GM23338 (cell line): ENCODE measurements around the gene CDK7. TPM values are rescaled to one million over a fixed set of nuclear protein-coding genes. Genes with fewer than 3 reads are reported as not detected.

Experiments
- ATAC-seq: fragments of 200-7000 bp; cut with Tn5 transposase; 3 replicates; pipeline ENCODE4 v1.9.1; 2020
- DNase-seq: peaks from one replicate; pipeline ENCODE4 v3.0.0-alpha.2; 2015; ENCODE audit warnings: low spot score
- H2AFZ ChIP-seq: fragments of 200-600 bp; sonication (generic); 2 replicates; pipeline ENCODE4 v1.8.0; 2016; ENCODE audit warnings: antibody characterized with exemption, mild to moderate bottlenecking, moderate library complexity
- H3F3A ChIP-seq: fragments of 200-600 bp; sonication (generic); replicated peaks from 2 replicates; pipeline ENCODE4 v1.8.0; 2017; ENCODE audit warnings: antibody characterized with exemption, mixed run types, low read depth
- H3K27ac ChIP-seq: fragments of 200-600 bp; sonication (generic); 2 replicates; pipeline ENCODE4 v1.6.1; 2016; ENCODE audit warnings: low read depth
- H3K27me3 ChIP-seq: fragments of 200-600 bp; sonication (generic); 2 replicates; pipeline ENCODE4 v1.8.0; 2016; ENCODE audit warnings: mild to moderate bottlenecking, mixed run types, moderate library complexity; ENCODE audit not compliant: insufficient read depth
- H3K36me3 ChIP-seq: fragments of 200-600 bp; sonication (generic); 2 replicates; pipeline ENCODE4 v1.8.0; 2016; ENCODE audit warnings: mild to moderate bottlenecking; ENCODE audit not compliant: insufficient read depth
- H3K4me1 ChIP-seq: fragments of 200-600 bp; sonication (generic); 2 replicates; pipeline ENCODE4 v1.8.0; 2016; ENCODE audit warnings: mild to moderate bottlenecking, moderate library complexity; ENCODE audit not compliant: insufficient read depth
- H3K4me2 ChIP-seq: fragments of 200-600 bp; sonication (generic); 2 replicates; pipeline ENCODE4 v1.7.1; 2017; ENCODE audit warnings: mixed run types
- H3K4me3 ChIP-seq: fragments of 200-600 bp; sonication (generic); 2 replicates; pipeline ENCODE4 v1.6.1; 2016; ENCODE audit warnings: mixed run types
- H3K79me2 ChIP-seq: fragments of 200-600 bp; sonication (generic); replicated peaks from 2 replicates; pipeline ENCODE4 v1.8.0; 2017; ENCODE audit warnings: mild to moderate bottlenecking; ENCODE audit not compliant: insufficient read depth
- H3K9me2 ChIP-seq: fragments of 200-600 bp; sonication (generic); 2 replicates; pipeline ENCODE4 v1.8.0; 2017; ENCODE audit not compliant: insufficient read depth
- H4K20me1 ChIP-seq: fragments of 200-600 bp; sonication (generic); replicated peaks from 2 replicates; pipeline ENCODE4 v1.8.0; 2017; ENCODE audit warnings: mild to moderate bottlenecking; ENCODE audit not compliant: insufficient read depth
- H3K27ac Mint-ChIP-seq: 2 replicates; pipeline ENCODE4 v1.8.0; 2020; ENCODE audit warnings: inconsistent platforms, mild to moderate bottlenecking, moderate library complexity, mixed read lengths
- H3K27me3 Mint-ChIP-seq: 3 replicates; pipeline ENCODE4 v1.8.0; 2022; ENCODE audit warnings: low read depth, mild to moderate bottlenecking, moderate library complexity, mixed read lengths, inconsistent platforms; ENCODE audit not compliant: insufficient read depth, poor library complexity
- H3K36me3 Mint-ChIP-seq: 3 replicates; pipeline ENCODE4 v1.8.0; 2021; ENCODE audit warnings: low read depth, mild to moderate bottlenecking, inconsistent platforms, moderate library complexity, mixed read lengths
- H3K4me1 Mint-ChIP-seq: 3 replicates; pipeline ENCODE4 v1.8.0; 2020; ENCODE audit warnings: mild to moderate bottlenecking, inconsistent platforms, mixed read lengths
- H3K4me3 Mint-ChIP-seq: 3 replicates; pipeline ENCODE4 v1.8.0; 2021; ENCODE audit warnings: moderate library complexity, mild to moderate bottlenecking, inconsistent platforms, mixed read lengths
- H3K9me3 Mint-ChIP-seq: 3 replicates; pipeline ENCODE4 v1.8.0; 2020; ENCODE audit warnings: moderate library complexity, mild to moderate bottlenecking, inconsistent platforms, mixed read lengths
- CREB1 ChIP-seq: fragments of 250-450 bp; sonication (Bioruptor Pico); IDR thresholded peaks from 2 replicates; pipeline ENCODE4 v1.5.0; 2020; ENCODE audit warnings: low read depth, mild to moderate bottlenecking, moderate library complexity
- ETS1 ChIP-seq: IDR thresholded peaks from 2 replicates; pipeline ENCODE4 v1.6.1; 2016; ENCODE audit warnings: antibody characterized with exemption
- EZH2 ChIP-seq: fragments of 200-600 bp; sonication (generic); IDR thresholded peaks from one replicate; pipeline ENCODE4 v1.8.0; 2017; ENCODE audit warnings: antibody characterized with exemption, mild to moderate bottlenecking, low read depth; ENCODE audit not compliant: unreplicated experiment
- EZH2phosphoT487 ChIP-seq: fragments of 200-600 bp; sonication (generic); IDR thresholded peaks from one replicate; pipeline ENCODE4 v1.8.1; 2018; ENCODE audit warnings: antibody characterized with exemption; ENCODE audit not compliant: unreplicated experiment
- JUNB ChIP-seq: IDR thresholded peaks from one replicate; pipeline ENCODE4 v1.6.1; 2016; ENCODE audit warnings: antibody characterized with exemption; ENCODE audit not compliant: unreplicated experiment
- NANOG ChIP-seq: IDR thresholded peaks from 2 replicates; pipeline ENCODE4 v1.6.1; 2016; ENCODE audit warnings: antibody characterized with exemption, borderline replicate concordance
- POLR2AphosphoS5 ChIP-seq: IDR thresholded peaks from 2 replicates; pipeline ENCODE4 v1.6.1; 2016; ENCODE audit warnings: antibody characterized with exemption, low read depth
- REST ChIP-seq: IDR thresholded peaks from one replicate; pipeline ENCODE4 v1.6.1; 2018; ENCODE audit warnings: antibody characterized with exemption; ENCODE audit not compliant: unreplicated experiment
- STAT1 ChIP-seq: IDR thresholded peaks from one replicate; pipeline ENCODE4 v1.6.1; 2016; ENCODE audit warnings: antibody characterized with exemption; ENCODE audit not compliant: unreplicated experiment
- ZNF114 ChIP-seq: fragments of 250-450 bp; sonication (Bioruptor Pico); IDR thresholded peaks from 2 replicates; pipeline ENCODE4 v1.5.0; 2020; ENCODE audit warnings: mild to moderate bottlenecking, moderate library complexity
- ZNF331 ChIP-seq: fragments of 250-450 bp; sonication (Bioruptor Pico); IDR thresholded peaks from 2 replicates; pipeline ENCODE4 v1.5.0; 2020; ENCODE audit warnings: low read depth, mild to moderate bottlenecking, moderate library complexity
- polyA plus RNA-seq: library from polyadenylated mRNA; unstranded; fragments of >200 nt; fragmentation: Nextera tagmentation; extraction: Ambion mirVana; gene quantifications from 2 replicates; pipeline ENCODE4 v1.2.1, GENCODE V29; 2016
- total RNA-seq: library from RNA; depleted of rRNA; stranded (reverse); fragments of >200 nt; shearing (Covaris generic); gene quantifications from 2 replicates; pipeline ENCODE4 v1.2.3, GENCODE V29; 2014
- TF ChIP-seq, protein P1 (sequence below): fragments of 250-450 bp; sonication (Bioruptor Pico); IDR thresholded peaks from 2 replicates; pipeline ENCODE4 v1.5.0; 2020; ENCODE audit warnings: mild to moderate bottlenecking, moderate library complexity
- TF ChIP-seq, protein P2 (sequence below), 2 experiments: fragments of 200-600 bp in 1 of 2; sonication (generic) in 1 of 2; conservative IDR thresholded peaks; 2 replicates each; pipeline versions ENCODE4 v1.5.1 to v1.6.1; 2016 to 2017; ENCODE audit warnings: antibody characterized with exemption in 2 of 2, low read depth in 2 of 2, mild to moderate bottlenecking in 2 of 2, moderate library complexity in 1 of 2

The CDK7 gene
- total and polyA plus RNA-seq, 2 experiments from 2014 or later, result 78.4 to 80.7 TPM

DNA sequence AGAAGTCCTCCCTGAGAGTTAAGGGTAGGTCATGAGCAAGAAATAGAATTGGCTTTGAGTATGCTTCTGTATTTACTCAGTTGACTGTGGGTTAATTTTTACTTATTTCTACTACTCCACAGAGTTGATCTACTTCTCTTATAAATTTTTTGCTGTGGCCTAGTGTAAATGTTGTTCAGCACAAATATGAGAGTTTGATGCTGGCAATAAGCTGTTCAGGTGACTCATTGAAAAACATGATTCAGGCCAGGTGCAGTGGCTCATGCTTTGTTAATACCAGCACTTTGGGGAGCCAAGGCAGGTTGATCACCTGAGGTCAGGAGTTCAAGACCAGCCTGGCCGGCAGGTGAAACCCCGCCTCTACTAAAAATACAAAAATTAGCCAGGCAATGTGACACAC, 4.5 kb upstream of the CDK7 start:
- Histone ChIP-seq H4K20me1 (no peaks in the 10 kb centered on the region), H3K27me3 (no peaks in the 10 kb centered on the region), H3K27ac (no peak overlapping the region), H3K4me2 (no peak overlapping the region), H2AFZ (no peak overlapping the region), H3K79me2 (peaks cover 3% of the 10 kb centered on the region), H3K4me1 (no peaks in the 10 kb centered on the region), H3K9me2 (no peaks in the 10 kb centered on the region), H3K36me3 (peaks cover 25% of the 10 kb centered on the region; the same call in 1 of the 2 replicates), H3F3A (no peaks in the 10 kb centered on the region), H3K4me3 (no peak overlapping the region)
- Mint-ChIP-seq H3K36me3 (peaks cover 13% of the 10 kb centered on the region; the same call in 2 of the 3 replicates), H3K9me3 (no peaks in the 10 kb centered on the region), H3K27ac (no peak overlapping the region), H3K4me3 (no peak overlapping the region), H3K4me1 (peaks cover 5% of the 10 kb centered on the region; the same call in 2 of the 3 replicates), H3K27me3 (peaks cover 7% of the 10 kb centered on the region)
- ATAC-seq (no peak), DNase-seq (no peak)
- TF ChIP-seq ZNF331 (no peak), JUNB (no peak), ZNF114 (CRISPR knock-in tag) (no peak), POLR2AphosphoS5 (no peak), ETS1 (no peak), NANOG (no peak), REST (no peak), CREB1 (CRISPR knock-in tag) (no peak), EZH2phosphoT487 (no peak), STAT1 (no peak), EZH2 (no peak)
- TF ChIP-seq, protein P1, sequence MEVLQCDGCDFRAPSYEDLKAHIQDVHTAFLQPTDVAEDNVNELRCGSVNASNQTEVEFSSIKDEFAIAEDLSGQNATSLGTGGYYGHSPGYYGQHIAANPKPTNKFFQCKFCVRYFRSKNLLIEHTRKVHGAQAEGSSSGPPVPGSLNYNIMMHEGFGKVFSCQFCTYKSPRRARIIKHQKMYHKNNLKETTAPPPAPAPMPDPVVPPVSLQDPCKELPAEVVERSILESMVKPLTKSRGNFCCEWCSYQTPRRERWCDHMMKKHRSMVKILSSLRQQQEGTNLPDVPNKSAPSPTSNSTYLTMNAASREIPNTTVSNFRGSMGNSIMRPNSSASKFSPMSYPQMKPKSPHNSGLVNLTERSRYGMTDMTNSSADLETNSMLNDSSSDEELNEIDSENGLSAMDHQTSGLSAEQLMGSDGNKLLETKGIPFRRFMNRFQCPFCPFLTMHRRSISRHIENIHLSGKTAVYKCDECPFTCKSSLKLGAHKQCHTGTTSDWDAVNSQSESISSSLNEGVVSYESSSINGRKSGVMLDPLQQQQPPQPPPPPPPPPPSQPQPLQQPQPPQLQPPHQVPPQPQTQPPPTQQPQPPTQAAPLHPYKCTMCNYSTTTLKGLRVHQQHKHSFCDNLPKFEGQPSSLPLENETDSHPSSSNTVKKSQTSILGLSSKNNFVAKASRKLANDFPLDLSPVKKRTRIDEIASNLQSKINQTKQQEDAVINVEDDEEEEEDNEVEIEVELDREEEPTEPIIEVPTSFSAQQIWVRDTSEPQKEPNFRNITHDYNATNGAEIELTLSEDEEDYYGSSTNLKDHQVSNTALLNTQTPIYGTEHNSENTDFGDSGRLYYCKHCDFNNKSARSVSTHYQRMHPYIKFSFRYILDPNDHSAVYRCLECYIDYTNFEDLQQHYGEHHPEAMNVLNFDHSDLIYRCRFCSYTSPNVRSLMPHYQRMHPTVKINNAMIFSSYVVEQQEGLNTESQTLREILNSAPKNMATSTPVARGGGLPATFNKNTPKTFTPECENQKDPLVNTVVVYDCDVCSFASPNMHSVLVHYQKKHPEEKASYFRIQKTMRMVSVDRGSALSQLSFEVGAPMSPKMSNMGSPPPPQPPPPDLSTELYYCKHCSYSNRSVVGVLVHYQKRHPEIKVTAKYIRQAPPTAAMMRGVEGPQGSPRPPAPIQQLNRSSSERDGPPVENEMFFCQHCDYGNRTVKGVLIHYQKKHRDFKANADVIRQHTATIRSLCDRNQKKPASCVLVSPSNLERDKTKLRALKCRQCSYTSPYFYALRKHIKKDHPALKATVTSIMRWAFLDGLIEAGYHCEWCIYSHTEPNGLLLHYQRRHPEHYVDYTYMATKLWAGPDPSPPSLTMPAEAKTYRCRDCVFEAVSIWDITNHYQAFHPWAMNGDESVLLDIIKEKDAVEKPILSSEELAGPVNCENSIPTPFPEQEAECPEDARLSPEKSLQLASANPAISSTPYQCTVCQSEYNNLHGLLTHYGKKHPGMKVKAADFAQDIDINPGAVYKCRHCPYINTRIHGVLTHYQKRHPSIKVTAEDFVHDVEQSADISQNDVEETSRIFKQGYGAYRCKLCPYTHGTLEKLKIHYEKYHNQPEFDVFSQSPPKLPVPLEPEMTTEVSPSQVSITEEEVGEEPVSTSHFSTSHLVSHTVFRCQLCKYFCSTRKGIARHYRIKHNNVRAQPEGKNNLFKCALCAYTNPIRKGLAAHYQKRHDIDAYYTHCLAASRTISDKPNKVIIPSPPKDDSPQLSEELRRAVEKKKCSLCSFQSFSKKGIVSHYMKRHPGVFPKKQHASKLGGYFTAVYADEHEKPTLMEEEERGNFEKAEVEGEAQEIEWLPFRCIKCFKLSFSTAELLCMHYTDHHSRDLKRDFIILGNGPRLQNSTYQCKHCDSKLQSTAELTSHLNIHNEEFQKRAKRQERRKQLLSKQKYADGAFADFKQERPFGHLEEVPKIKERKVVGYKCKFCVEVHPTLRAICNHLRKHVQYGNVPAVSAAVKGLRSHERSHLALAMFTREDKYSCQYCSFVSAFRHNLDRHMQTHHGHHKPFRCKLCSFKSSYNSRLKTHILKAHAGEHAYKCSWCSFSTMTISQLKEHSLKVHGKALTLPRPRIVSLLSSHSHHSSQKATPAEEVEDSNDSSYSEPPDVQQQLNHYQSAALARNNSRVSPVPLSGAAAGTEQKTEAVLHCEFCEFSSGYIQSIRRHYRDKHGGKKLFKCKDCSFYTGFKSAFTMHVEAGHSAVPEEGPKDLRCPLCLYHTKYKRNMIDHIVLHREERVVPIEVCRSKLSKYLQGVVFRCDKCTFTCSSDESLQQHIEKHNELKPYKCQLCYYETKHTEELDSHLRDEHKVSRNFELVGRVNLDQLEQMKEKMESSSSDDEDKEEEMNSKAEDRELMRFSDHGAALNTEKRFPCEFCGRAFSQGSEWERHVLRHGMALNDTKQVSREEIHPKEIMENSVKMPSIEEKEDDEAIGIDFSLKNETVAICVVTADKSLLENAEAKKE (CRISPR knock-in tag), result no peak
- TF ChIP-seq, protein P2, sequence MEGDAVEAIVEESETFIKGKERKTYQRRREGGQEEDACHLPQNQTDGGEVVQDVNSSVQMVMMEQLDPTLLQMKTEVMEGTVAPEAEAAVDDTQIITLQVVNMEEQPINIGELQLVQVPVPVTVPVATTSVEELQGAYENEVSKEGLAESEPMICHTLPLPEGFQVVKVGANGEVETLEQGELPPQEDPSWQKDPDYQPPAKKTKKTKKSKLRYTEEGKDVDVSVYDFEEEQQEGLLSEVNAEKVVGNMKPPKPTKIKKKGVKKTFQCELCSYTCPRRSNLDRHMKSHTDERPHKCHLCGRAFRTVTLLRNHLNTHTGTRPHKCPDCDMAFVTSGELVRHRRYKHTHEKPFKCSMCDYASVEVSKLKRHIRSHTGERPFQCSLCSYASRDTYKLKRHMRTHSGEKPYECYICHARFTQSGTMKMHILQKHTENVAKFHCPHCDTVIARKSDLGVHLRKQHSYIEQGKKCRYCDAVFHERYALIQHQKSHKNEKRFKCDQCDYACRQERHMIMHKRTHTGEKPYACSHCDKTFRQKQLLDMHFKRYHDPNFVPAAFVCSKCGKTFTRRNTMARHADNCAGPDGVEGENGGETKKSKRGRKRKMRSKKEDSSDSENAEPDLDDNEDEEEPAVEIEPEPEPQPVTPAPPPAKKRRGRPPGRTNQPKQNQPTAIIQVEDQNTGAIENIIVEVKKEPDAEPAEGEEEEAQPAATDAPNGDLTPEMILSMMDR (conservative IDR thresholded peaks at IDR 0.05; ENCODE audit: low read depth in 2 of 2), result no peak
